BLaER1 (cell line): ENCODE results near the gene TENM3.
A peak's percentile ranks its signal among the peaks of the same experiment; 100 is the strongest.
"Not testable (repeated sequence)": the region's sequence is repeated elsewhere in the genome, so short reads cannot be mapped to it uniquely, and the experiment has no call there.

Experiments
- H3K27ac ChIP-seq: shearing (Covaris generic); formaldehyde crosslinking; 2 replicates; pipeline ENCODE4 v1.8.1; 2022
- H3K27me3 ChIP-seq: shearing (Covaris generic); formaldehyde crosslinking; 2 replicates; pipeline ENCODE4 v1.8.1; 2022
- H3K36me3 ChIP-seq: shearing (Covaris generic); formaldehyde crosslinking; 2 replicates; pipeline ENCODE4 v1.8.1; 2022
- H3K4me1 ChIP-seq: shearing (Covaris generic); formaldehyde crosslinking; 2 replicates; pipeline ENCODE4 v1.8.1; 2022
- H3K4me2 ChIP-seq: shearing (Covaris generic); formaldehyde crosslinking; 2 replicates; pipeline ENCODE4 v1.8.1; 2022
- H3K4me3 ChIP-seq: shearing (Covaris generic); formaldehyde crosslinking; 2 replicates; pipeline ENCODE4 v1.8.1; 2022
- H3K9ac ChIP-seq: shearing (Covaris generic); formaldehyde crosslinking; 2 replicates; pipeline ENCODE4 v1.8.1; 2022
- H3K9me3 ChIP-seq: shearing (Covaris generic); formaldehyde crosslinking; 2 replicates; pipeline ENCODE4 v1.8.1; 2022
- H4K20me1 ChIP-seq: shearing (Covaris generic); formaldehyde crosslinking; 2 replicates; pipeline ENCODE4 v1.8.1; 2022
- Cebpa-rat ChIP-seq: shearing (Covaris generic); IDR thresholded peaks from 2 replicates; pipeline ENCODE4 v1.8.1; 2022

Gene TENM3

DNA sequence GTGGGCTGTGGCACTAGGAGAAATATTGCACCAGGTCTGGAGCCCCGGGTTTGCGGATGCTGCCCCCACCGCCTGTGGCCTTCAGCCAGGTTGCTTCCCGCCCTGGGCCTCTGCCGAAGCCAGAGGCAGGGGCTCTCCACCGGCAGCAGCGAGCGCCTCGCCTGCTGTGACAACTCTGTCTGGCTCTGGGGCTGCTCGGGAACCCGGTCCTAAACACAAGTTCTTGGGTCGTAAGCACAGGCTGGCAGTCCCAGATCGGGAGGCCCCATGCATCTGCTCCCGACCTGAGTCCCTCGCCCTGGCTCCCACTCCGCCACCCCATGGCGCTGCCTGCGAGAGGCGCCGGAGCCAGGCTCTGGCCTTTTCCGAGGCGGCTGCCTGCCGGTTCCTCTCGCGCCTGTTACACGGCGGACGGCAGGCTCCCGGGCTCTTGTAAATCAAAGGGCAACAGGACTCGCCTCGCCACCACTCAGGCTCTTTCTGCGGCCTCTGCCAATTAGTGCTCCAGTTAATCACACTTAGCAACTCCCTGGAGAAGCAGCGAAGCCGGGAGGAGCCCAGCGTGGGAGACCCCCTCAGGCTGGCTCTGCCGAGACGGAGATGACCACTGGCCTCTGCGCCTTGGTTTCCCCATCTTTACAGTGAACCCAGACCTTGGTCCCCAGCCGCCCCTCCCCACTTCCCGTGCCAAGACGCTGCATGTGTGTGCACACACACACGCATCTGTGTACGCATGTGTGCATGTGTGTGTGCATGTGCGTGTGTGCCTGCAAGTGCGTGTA, 564.8 kb downstream of the TENM3 start:
- no peaks in the 10 kb centered on the region for H4K20me1 ChIP-seq
- H3K27me3 ChIP-seq: no peaks in the 10 kb centered on the region
- no peak for TF ChIP-seq Cebpa-rat
- peaks cover 7% of the 10 kb centered on the region; the same call in 1 of the 2 replicates for H3K36me3 ChIP-seq
- H3K9ac ChIP-seq: peak overlapping the region; percentile 79; the same call in 1 of the 2 replicates
- peaks cover 31% of the 10 kb centered on the region for H3K9me3 ChIP-seq
- H3K4me3 ChIP-seq: no peak overlapping the region
- peaks cover 50% of the 10 kb centered on the region for H3K4me1 ChIP-seq
- peak overlapping the region; percentile 92 for H3K4me2 ChIP-seq
- peak overlapping the region; percentile 26; the same call in 1 of the 2 replicates for H3K27ac ChIP-seq

DNA sequence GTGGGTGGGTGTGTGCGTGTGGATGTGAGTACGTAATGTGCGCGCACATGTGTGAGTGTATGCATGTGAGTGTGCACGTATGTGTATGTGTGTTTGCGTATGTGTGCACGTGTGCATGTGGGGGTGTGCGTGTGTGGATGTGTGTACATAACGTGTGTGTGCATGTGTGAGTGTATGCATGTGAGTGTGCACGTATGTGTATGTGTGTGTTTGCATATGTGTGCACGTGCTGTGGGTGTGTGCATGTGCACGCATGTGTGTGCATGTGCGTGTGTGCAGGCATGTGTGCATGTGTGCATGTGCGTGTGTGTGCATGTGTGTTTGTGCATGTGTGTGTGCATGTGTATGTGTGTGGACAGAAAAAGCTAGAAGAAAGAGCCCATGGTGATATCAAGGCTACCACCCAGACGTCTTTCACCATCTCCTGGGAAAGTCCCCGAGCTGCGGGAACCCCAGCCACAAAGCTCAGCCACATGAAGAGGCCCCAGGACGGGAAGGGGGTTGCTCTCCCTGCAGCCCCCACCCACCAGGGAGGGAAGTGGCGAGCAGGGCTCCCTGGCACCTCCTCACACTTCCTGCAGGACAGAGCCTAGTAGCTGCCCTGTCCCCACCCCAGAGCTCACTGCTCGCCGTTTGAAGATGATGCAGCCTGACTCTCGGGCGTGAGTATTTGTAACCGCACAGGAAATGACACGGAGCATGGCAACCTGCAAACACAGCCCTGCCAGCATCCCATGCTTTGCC, 565.6 kb downstream of the TENM3 start:
- Histone ChIP-seq H4K20me1 (no peaks in the 10 kb centered on the region), H3K27me3 (no peaks in the 10 kb centered on the region), H3K36me3 (peaks cover 7% of the 10 kb centered on the region; the same call in 1 of the 2 replicates), H3K9ac (peak overlapping the region; percentile 35; the same call in 1 of the 2 replicates), H3K27ac (peak overlapping the region; percentile 73), H3K9me3 (peaks cover 38% of the 10 kb centered on the region), H3K4me2 (peak overlapping the region; percentile 92), H3K4me1 (peaks cover 51% of the 10 kb centered on the region), H3K4me3 (peak overlapping the region; percentile 48; the same call in 1 of the 2 replicates)
- no peak for TF ChIP-seq Cebpa-rat

DNA sequence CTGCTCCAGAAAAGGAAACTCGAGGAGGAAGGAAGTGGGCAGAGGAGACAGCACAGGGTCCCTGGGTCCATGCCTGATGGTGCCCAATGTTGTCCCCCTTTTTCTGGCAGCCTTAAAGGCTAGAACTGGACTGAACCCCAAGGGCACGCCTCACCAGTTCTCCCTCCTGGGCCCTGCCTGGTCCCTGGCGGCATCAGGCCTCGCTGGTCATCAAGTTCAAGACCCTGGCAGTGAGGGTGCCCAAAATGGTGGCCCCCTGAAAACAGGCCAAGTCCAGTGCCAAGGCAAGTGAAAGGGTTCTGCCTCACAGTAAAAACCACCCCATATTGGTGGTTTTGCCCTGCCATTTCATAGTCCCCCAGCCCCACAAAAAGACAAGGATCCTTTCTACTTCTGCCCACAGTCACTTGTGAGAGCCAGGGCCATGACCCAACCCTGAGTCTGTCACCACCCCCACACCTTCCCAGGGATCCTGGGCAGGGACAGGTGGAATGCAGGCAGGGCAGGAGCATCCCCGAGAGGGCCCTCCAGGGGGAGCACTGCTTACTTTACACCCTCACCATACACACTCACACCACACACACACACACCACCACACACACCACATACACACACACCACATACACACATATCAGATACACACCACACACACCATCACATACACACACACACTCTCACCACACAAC, 566.4 kb downstream of the TENM3 start:
- Histone ChIP-seq H3K4me3 (peak overlapping the region; percentile 48; the same call in 1 of the 2 replicates), H3K4me2 (peak overlapping the region; percentile 92), H3K9ac (peak overlapping the region; percentile 35; the same call in 1 of the 2 replicates), H3K4me1 (peaks cover 51% of the 10 kb centered on the region), H3K27me3 (no peaks in the 10 kb centered on the region), H3K9me3 (peaks cover 38% of the 10 kb centered on the region), H3K27ac (peak overlapping the region; percentile 73), H3K36me3 (peaks cover 7% of the 10 kb centered on the region; the same call in 1 of the 2 replicates), H4K20me1 (no peaks in the 10 kb centered on the region)
- no peak for TF ChIP-seq Cebpa-rat

DNA sequence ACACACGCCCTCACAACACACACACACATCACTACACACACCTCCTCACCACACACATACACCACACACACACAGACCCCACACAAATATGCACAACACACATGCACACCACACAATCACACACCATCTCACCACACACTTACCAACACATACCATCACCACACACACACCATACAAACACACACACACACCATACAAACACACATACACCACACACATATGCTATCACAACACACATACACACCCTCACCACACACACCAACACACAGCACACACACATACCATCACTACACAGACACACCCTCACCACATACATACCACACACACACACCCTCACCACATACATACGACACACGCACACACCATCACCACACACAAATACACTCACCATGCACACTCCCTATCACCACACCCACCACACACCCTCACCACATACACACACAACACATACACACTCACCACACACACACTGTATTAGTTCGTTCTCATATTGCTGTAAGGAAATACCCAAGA, 567.0 kb downstream of the TENM3 start:
- H3K27ac ChIP-seq: peak overlapping the region; percentile 73; the same call in 1 of the 2 replicates
- peak overlapping the region; percentile 92 for H3K4me2 ChIP-seq
- peaks cover 51% of the 10 kb centered on the region for H3K4me1 ChIP-seq

DNA sequence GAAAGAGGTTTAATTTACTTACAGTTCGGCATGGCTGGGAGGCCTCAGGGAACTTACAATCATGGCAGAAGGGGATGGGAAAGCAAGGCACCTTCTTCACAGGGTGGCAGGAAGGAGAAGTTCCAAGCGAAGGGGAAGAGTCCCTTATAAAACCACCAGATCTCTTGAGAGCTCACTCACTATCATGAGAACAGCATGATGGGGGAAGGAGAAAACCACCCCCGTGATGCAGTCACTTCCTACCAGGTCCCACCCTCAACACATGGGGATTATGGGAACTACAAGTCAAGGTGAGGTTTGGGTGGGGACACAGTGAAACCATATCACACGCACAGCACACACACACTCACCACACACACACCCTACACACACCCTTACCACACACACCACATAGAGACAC, 569.7 kb downstream of the TENM3 start:
- H3K4me3 ChIP-seq: no peak overlapping the region
- peaks cover 7% of the 10 kb centered on the region; the same call in 1 of the 2 replicates for H3K36me3 ChIP-seq
- H3K9me3 ChIP-seq: peaks cover 38% of the 10 kb centered on the region
- H3K4me1 ChIP-seq: peaks cover 31% of the 10 kb centered on the region
- H3K4me2 ChIP-seq: no peak overlapping the region
- no peaks in the 10 kb centered on the region for H4K20me1 ChIP-seq
- H3K9ac ChIP-seq: no peak overlapping the region
- no peak for TF ChIP-seq Cebpa-rat
- H3K27me3 ChIP-seq: no peaks in the 10 kb centered on the region
- no peak overlapping the region for H3K27ac ChIP-seq

More for the DNA sequence above, 567.0 kb downstream of the TENM3 start:
- Histone ChIP-seq H3K9ac (no peak overlapping the region), H3K27me3 (no peaks in the 10 kb centered on the region), H3K36me3 (peaks cover 7% of the 10 kb centered on the region; the same call in 1 of the 2 replicates), H4K20me1 (no peaks in the 10 kb centered on the region), H3K9me3 (peaks cover 38% of the 10 kb centered on the region), H3K4me3 (no peak overlapping the region)
- TF ChIP-seq Cebpa-rat: no peak

DNA sequence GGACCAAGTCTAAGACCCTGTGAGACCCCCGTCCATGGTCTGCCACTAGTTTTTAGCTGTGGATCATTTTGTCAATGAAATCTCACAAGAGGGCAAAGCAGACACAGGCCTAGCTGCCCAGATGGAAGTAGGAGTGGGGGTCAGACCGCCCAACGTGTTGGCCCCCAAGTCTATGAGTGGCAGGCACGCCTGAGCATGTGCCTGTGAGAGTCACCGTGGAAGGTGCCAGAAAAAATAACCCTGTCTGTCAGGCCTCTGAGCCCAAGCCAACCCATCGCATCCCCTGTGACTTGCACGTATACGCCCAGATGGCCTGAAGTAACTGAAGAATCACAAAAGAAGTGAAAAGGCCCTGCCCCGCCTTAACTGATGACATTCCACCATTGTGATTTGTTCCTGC, 570.9 kb downstream of the TENM3 start:
- not testable (repeated sequence) for H3K27me3 ChIP-seq, H3K4me3 ChIP-seq, H3K36me3 ChIP-seq, H3K4me2 ChIP-seq, H3K27ac ChIP-seq, H4K20me1 ChIP-seq, H3K9ac ChIP-seq
- Histone ChIP-seq H3K4me1 (peaks cover 20% of the 10 kb centered on the region), H3K9me3 (peaks cover 38% of the 10 kb centered on the region)

DNA sequence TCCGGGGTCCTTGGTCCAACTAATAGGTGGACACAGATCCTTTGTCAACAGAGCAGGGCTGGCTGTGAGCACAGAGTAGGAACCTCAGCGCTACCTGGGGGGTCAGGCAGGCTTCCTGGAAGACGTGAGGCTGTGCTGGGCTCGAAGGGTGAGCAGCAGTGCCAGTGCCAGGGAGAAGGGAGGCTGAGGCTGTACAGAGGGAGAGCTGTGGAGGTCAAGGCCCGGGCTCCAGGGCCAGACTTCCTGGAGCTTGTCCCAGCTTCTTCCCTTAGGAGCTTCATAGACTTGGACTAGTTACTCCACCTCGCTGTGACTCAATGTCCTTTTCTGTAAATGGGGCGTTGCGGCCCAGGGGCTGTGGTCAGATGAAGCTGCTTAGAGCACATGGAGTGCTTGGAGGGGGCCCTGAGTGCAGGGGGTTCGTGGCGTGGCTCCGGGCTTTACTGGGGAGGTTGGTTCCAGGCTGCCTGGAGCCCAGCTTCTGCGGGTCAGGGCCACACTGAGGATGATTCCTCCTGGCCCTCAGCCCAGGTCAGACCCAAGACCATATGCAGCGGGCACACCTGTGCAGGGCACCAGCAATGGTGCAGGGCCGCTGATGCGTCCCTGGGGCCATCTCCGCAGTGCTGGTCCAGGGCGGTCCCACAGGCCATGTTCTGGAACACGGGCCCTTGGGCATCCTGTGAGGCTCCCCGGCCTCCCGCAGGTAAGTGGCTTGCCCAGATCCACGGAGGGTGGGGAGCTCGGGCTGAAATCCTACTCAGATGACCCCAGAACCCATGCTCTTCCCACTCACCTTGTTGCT, 575.9 kb downstream of the TENM3 start:
- Histone ChIP-seq H3K27ac (no peak overlapping the region), H3K9me3 (no peaks in the 10 kb centered on the region), H3K9ac (no peak overlapping the region), H3K36me3 (no peaks in the 10 kb centered on the region), H4K20me1 (no peaks in the 10 kb centered on the region), H3K27me3 (no peaks in the 10 kb centered on the region), H3K4me2 (no peak overlapping the region), H3K4me1 (peaks cover 12% of the 10 kb centered on the region), H3K4me3 (no peak overlapping the region)
- TF ChIP-seq Cebpa-rat: no peak

DNA sequence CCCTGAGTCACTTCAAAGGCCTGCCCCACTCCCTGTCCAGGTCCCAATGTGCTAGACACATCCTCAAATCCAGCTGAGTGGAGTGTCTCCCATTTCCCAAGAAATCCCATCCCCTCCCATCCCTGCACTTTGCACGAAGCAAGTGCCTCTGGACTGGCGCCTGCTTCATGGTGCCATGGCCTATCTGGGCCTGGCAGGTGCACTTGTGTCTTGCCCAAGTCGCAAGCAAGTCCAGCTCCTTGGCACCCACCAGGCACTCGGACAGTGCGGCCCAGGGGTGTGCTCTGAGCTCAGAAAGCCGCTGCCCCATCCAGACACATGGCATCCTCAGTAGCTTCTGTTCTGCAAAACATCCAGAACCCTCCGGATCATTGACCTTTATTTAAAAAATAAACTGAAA, 576.5 kb downstream of the TENM3 start:
- no peaks in the 10 kb centered on the region for H3K27me3 ChIP-seq
- H3K4me3 ChIP-seq: no peak overlapping the region
- H3K4me1 ChIP-seq: peaks cover 18% of the 10 kb centered on the region
- no peak overlapping the region for H3K9ac ChIP-seq
- H3K36me3 ChIP-seq: no peaks in the 10 kb centered on the region
- no peaks in the 10 kb centered on the region for H4K20me1 ChIP-seq
- H3K27ac ChIP-seq: no peak overlapping the region
- TF ChIP-seq Cebpa-rat: no peak
- H3K4me2 ChIP-seq: no peak overlapping the region
- H3K9me3 ChIP-seq: no peaks in the 10 kb centered on the region

DNA sequence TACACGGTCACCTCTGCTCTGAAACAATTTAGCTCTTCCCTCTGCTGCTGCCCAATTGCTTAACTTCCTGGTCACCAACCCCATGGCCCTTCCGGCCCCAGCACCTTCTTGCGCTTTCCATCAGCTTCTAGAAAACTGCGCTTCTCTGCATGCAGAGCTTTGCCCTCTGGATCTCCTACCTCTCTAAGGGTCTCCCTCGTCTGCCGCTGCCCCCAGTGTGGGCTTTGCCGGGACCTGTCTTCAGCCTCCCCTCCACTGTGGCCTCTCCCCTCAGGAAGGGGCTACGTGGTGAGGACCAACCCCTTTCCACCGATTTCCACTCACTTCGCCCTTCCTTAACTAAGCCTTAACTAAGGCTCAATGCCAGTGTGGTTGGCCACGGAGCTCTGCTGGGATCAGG, 579.4 kb downstream of the TENM3 start:
- no peaks in the 10 kb centered on the region for H3K36me3 ChIP-seq
- H3K9ac ChIP-seq: no peak overlapping the region
- H3K9me3 ChIP-seq: no peaks in the 10 kb centered on the region
- no peaks in the 10 kb centered on the region for H3K27me3 ChIP-seq
- H3K4me2 ChIP-seq: 0 out of 2 replicates have a peak overlapping the region, but pooled peaks have one; percentile 82
- H3K4me3 ChIP-seq: no peak overlapping the region
- H3K4me1 ChIP-seq: peaks cover 46% of the 10 kb centered on the region
- H4K20me1 ChIP-seq: no peaks in the 10 kb centered on the region
- no peak for TF ChIP-seq Cebpa-rat
- H3K27ac ChIP-seq: peak overlapping the region; percentile 58; the same call in 1 of the 2 replicates
